Activated gamma-delta T cell treated with Interleukin-2 at 50 U/mL for 16 hours (primary cell): Measurements from ENCODE around the gene XRCC5.

Experiments
- DNase-seq: peaks from one replicate; pipeline ENCODE4 v3.0.0-alpha.2; 2020

The XRCC5 gene

DNA sequence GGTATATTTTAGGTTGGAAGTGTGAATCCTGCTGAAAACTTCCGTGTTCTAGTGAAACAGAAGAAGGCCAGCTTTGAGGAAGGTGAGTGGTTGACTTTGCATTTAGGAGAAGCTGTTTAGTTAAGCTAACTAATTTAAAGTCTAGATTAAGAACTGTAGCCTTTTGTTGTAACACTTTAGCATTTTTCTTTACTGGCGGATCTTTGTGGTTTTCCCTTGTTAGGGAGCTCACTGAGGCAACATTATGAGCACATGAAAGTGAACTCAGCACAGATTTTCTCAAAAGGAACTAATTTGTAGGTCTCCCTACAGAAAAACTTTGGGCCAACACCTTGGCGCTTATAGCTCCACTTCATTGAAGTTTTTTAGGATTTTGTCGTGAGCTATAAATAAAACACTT lies 52.8 kb downstream of the XRCC5 start:
- DNase-seq, result no peak

DNA sequence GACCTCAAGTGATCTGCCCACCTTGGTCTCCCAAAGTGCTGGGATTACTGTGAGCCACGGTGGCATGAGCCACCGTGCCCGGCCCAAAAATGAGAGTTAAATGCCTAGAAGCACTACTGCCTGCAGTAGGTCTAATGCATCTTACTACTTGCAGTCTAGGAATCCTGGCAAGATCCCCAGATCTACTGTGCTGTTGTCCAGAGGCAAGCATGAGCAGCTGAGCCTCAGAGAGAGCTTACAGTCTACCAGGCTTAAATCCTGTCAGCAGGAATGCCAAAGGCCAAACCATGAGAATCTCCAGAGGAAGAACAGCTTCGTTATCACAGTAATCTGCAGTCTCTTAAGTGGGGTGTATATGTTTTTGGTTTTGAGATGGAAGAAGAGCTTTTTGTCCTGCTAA lies 54.4 kb downstream of the XRCC5 start:
- no peak for DNase-seq

DNA sequence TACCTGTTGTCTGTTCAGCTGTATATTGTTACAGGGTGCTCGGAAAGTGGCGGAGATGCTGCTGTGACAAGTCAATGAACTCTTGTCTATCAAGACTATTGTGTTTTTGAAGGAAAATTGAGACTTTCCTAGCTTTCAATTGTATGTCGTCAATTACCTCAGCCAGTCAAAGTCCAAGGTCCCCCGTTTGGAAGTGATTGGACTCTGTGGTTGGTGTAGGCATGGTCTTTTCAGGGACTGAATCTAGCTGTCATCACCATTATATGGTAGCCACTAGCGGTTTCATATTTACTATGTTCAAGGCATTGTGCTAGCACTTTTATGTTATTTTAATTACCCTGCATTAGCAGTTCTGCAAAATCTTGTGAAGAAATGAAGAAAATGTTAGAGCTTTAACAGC lies 54.9 kb downstream of the XRCC5 start:
- no peak for DNase-seq

DNA sequence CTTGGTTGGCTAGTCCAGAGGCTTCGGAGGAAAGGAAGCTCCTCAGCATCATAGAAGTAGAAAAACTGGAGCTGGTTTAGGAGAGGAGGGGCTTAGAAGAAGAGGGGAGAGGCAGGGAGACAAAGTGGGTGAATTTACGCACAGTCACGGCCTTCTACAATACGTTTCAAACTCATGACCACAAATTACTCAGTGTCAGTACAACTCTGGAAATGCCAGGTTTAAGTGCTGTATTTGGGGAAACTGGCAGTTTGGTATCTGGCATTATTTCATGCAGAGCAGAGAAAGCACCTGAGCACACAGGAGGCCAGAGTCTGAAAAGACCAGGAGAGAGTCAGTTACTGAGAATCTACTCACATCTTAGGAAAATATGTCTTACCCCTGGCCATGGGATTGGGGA lies 55.4 kb downstream of the XRCC5 start:
- DNase-seq, result no peak

DNA sequence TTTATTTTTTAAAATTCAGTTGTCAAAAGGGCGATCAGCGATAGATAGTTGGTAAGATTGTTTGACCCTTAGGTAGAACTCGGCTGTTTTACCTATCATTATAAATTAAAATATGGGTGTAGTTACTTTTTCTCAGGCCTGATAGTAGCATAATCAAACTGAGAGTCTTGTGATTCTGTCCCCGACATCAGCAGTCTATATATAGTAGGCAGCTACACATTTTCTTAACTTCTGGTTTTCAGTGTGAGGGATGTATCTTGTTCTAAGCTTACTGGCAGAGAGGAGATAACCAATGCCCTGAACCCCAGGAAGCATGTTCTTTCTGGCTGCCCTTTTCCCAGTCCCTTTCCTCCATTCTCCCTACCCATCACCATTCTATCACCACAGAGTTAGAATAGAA lies 56.6 kb downstream of the XRCC5 start:
- DNase-seq, result no peak

DNA sequence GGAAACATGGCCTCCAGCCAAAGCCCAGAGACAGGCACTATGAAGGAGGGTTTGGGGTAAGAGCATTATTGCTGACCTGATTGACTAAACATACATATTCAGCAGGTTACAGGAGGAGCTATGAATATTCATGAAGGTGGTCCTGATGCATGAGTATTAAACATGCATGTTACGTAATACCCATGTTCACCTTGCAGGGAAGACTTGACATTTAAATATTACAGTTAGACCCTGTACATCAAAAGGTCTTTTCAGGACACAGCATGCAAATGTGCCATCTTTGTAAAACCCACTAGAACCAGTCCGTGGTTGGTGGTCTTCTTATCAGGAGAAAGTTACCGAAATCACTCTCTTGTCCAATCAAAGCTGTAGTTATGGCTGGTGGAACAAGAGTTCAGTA lies 59.9 kb downstream of the XRCC5 start:
- no peak for DNase-seq

DNA sequence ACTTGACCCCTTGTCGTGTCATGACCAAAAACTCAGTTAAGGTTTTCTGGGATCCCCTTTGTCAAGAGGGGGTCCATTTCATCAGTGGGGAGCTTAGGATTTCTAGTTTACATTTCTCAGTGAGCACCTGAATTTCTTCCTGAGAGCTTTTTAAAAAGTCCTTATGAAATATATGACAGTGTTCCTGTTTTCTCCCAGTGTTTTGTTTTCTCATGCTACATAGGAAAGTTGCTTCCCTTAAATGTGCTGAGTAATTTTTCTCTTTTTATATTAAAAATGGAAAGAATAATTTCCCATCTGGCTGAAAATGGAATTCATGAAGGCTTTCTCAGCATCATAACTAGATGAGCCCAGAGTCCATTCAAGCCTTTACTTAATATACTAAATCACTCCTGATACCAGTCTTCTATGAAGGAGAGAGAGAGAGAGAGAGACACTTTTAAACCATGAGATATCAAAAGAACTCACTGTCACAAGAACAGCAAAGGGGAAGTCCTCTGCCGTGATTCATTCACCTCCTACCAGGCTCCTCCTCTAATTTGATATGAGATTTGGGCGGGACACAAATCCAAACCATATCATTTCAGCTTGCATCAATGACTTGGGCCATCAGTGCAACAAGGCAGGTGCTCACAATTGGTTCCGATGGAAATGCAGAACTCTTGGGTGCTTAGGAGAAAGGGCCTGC lies 61.1 kb downstream of the XRCC5 start:
- no peak for DNase-seq

DNA sequence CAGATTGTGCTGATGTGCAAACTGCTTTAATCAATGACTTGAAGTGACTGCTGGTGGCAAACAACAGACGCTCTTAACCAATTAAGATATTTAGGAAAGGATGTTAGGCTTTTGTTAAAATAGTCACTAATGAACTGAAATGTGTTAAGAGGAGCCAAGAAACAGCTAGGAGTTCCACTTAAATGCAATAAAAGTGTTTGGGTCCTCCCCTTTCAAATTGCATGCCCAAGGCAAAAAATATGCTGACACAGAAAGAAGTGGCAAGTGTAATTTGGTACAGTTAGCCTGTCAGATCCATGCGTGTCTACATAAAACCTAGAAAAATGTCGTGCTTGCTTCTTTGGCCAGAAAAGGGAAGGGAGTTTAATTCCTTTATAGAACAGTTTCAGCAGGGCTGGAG lies 61.9 kb downstream of the XRCC5 start:
- DNase-seq, result no peak

DNA sequence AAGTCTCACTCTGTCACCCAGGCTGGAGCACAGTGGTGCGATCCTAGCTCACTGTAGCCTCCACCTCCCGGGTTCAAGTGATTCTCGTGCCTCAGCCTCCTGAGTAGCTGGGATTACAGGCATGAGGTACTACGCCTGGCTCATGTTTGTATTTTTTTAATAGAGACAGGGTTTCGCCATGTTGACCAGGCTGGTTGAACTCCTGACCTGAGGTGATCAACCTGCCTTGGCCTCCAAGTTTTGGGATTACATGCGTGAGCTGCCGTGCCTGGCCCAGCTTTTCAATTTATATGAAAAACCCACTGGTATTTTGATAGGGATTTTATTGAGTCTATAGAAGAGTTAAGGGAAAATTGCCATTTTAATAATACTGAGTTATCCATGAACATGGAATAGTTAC lies 63.3 kb downstream of the XRCC5 start:
- DNase-seq, result no peak

DNA sequence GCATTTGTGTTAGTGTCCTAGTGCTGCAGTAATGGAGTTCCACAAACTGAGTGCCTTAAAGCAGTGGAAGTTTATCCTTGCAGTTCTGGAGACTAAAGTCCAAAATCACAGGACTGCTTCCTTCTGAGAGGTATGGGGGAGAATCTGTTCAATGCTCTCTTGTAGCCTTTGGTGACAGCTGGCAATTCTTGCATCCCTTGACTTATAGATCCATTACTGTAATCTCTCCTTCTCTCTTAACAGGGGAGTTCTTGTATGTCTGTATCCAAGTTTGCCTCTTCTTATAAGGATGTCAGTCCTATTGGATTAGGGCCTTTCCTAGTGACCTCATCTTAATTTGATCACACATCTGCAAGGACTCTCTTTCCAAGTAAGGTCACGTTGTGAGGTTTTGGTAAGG lies 69.9 kb downstream of the XRCC5 start:
- no peak for DNase-seq

DNA sequence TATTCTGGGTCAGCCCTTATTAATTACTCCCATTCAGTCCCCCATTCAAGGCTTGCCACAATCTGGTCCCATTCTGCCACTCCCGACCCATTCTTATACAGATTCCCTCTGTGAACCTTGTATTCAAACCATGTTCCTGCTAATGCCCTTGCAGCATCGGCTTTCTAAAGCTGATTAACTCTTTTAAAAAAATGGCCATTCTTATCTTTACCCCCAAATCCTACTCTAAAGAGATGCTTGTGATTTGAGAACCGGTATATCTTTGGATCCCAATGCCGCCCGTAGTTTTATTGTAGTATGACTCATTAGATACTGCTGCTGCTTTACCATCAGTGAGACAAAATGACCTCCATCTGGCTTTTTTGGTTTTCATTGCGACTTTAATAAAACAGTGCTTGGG lies 72.2 kb downstream of the XRCC5 start:
- DNase-seq, result no peak

DNA sequence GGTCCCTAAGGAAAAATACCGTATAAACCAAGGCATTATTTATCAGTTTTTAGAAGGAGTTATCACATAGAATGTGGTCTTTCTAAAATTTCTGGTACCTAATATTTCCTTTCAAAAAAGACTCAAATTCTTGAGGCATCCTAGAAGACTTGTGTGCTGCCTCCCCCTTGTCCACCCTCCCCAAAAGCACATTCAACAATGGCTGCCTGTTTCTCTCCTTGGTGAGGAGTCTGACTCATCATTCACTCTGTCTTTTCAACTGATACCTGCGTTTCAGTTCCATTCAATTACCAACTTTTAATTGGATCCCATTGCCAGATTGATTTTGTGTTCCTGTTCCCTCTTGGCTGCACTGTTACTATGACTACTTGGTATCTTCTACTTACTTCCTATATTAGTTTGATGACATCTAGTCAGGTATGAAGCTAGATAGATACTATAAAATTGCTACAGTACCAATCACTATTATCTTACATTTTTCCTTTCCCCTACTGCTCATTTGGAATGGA lies 72.9 kb downstream of the XRCC5 start:
- DNase-seq, result no peak

GRCh38 chr2:216183462-216183861 lies 74.3 kb downstream of the XRCC5 start:
- no peak for DNase-seq

GRCh38 chr2:216188559-216188850 lies 79.4 kb downstream of the XRCC5 start:
- DNase-seq, result no peak

- no peak for DNase-seq
Measured at GRCh38 chr2:216188956-216189355, 79.8 kb downstream of the XRCC5 start.

- DNase-seq, result no peak
Measured at GRCh38 chr2:216189410-216189809, 80.3 kb downstream of the XRCC5 start.

GRCh38 chr2:216192181-216192580 lies 83.0 kb downstream of the XRCC5 start:
- no peak for DNase-seq

GRCh38 chr2:216192931-216193330 lies 83.8 kb downstream of the XRCC5 start:
- DNase-seq, result no peak

DNA sequence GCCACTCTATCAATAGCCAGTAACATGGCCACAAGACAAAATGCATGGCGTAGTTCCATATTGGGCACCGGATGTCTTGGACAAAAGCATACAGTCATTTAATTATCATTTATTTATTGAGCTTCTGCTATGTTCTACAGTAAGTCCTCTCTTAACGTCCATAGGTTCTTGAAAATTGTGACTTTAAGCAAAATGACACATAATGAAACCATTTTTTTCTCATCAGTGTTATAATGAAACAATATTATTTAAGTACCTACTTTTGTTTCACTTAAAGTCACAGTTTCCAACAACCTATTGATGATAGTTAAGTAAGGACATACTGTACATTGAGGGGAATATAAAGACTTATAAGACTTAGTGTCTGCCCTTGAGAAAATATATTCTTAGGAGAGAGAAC lies 84.9 kb downstream of the XRCC5 start:
- no peak for DNase-seq

- no peak for DNase-seq
Measured at GRCh38 chr2:216194561-216194960, 85.4 kb downstream of the XRCC5 start.

DNA sequence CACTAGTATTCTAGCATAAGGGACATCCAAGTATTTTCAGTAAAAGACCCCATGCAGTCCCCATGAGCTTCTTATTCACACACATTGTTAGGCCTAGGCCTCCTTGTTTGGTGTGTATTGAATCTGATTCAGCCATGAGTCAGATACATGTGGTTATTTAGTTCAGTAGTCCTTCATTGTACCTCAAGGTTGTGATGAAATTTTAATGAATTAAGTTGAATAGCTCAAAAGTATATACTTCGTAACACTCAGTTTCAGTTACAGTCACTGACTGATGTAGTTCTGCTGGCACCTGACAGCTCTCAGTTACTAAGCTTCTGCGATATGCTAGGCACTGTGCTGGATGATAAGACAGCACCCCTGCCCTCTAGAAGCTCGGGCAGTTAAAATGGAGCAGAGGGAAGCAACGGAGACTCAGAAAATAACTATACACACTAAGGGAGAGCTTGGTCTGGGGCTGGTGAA lies 86.4 kb downstream of the XRCC5 start:
- no peak for DNase-seq

- no peak for DNase-seq
Measured at GRCh38 chr2:216201692-216202306, 92.7 kb downstream of the XRCC5 start.

DNA sequence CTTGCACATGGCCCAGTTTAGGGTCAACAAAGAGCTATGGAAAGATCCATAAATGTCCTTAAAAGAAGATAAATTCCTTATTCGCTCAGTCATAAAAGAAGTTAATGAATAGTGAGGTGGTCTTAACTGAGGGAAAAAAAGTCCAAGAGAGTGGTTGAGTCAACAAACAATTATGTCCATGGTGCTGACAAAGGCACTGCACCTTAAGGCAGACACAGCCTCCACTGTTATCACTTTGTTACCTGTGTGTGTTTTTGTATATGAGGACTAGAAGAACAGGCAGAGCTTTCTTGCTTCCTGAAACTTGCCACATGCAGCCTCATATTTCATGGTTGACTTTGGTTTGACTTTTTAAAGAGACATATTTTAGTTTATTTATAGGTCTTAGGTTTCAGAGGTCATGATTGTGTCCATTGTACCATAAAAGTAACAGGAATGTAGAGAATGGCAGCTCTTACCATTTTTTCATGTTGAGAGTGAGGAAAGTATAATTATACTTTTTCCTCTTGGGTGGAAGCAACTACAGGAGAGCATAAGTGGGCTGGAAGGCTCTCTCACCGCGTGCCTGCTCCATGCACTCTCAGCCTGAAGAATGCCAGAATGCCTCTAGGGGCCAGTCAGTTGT lies 93.6 kb downstream of the XRCC5 start:
- no peak for DNase-seq

DNA sequence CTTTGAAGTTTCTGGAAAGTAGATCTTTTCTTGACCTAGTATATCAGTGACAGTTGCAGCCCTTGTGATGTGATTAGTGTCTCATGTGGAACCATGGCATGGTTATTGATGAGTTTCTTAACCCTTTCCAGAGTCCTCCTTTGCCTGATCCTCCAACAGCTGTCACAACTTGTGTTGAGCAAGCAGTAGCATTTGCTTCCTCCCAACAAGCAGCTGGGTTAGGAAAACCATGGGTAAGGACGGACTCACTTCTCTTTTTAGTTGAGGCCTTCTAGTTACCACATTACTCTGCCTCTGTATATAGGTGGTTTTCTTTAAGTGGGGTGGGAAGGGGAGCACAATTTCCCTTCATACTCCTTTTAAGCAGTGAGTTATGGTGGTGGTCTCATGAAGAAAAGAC lies 96.3 kb downstream of the XRCC5 start:
- no peak for DNase-seq
